ENCODE results near the gene RNF225.
"Not testable (repeated sequence)": the region's sequence is repeated elsewhere in the genome, so short reads cannot be mapped to it uniquely, and the experiment has no call there.

RNF225 gene

GRCh38 chr19:58399903-58400302, 4.4 kb downstream of the RNF225 start:
- H3K4me3 ChIP-seq (replicated peaks; ENCODE audit: low read depth, low read length): no peak overlapping the region
- DNase-seq (ENCODE audit: extremely low read depth, low read depth): no peak
- TF ChIP-seq CTCF (IDR thresholded peaks at IDR 0.05; ENCODE audit: low read depth, low read length, missing control alignments): no peak

- DNase-seq (ENCODE audit: extremely low read depth, low read depth): no peak
- TF ChIP-seq CTCF (IDR thresholded peaks at IDR 0.05; ENCODE audit: low read depth, low read length, missing control alignments): no peak
- peak overlapping the region; percentile 69 for H3K4me3 ChIP-seq (replicated peaks; ENCODE audit: low read depth, low read length)
Measured at GRCh38 chr19:58400316-58400915, 5.0 kb downstream of the RNF225 start.

- DNase-seq (ENCODE audit: extremely low read depth, low read depth): peak; percentile 98
- peak overlapping the region; percentile 69 for H3K4me3 ChIP-seq (replicated peaks; ENCODE audit: low read depth, low read length)
Measured at GRCh38 chr19:58400916-58401839, 5.7 kb downstream of the RNF225 start.

GRCh38 chr19:58401840-58402421, 6.5 kb downstream of the RNF225 start:
- DNase-seq (ENCODE audit: extremely low read depth, low read depth): no peak
- H3K4me3 ChIP-seq (replicated peaks; ENCODE audit: low read depth, low read length): peak overlapping the region; percentile 69
- no peak for TF ChIP-seq CTCF (IDR thresholded peaks at IDR 0.05; ENCODE audit: low read depth, low read length, missing control alignments)

More at GRCh38 chr19:58400916-58401839, 5.7 kb downstream of the RNF225 start:
- TF ChIP-seq CTCF (IDR thresholded peaks at IDR 0.05; ENCODE audit: low read depth, low read length, missing control alignments): no peak

GRCh38 chr19:58403920-58404478, 8.5 kb downstream of the RNF225 start:
- H3K4me3 ChIP-seq (replicated peaks; ENCODE audit: low read depth, low read length); DNase-seq (ENCODE audit: extremely low read depth, low read depth): not testable (repeated sequence)

- peak overlapping the region; percentile 91 for H3K4me3 ChIP-seq (replicated peaks; ENCODE audit: low read depth, low read length)
- peak; percentile 35 for TF ChIP-seq CTCF (IDR thresholded peaks at IDR 0.05; ENCODE audit: low read depth, low read length, missing control alignments)
- no peak for DNase-seq (ENCODE audit: extremely low read depth, low read depth)
Measured at GRCh38 chr19:58406818-58407657, 11.6 kb downstream of the RNF225 start.

All from HFF-Myc (cell line).